HG03565 (cell line): Measurements from ENCODE around the gene VAPB.

ENCODE experiments used
- ATAC-seq: cut with Tn5 transposase; IDR thresholded peaks from one replicate; pipeline ENCODE4 v1.9.1; 2021; ENCODE audit warnings: mild to moderate bottlenecking, moderate library complexity; ENCODE audit not compliant: unreplicated experiment

VAPB gene

GRCh38 chr20:58458342-58459057 lies 69.5 kb downstream of the VAPB start:
- ATAC-seq = peak; percentile 94

GRCh38 chr20:58459058-58459750 lies 70.2 kb downstream of the VAPB start:
- peak; percentile 3 for ATAC-seq

GRCh38 chr20:58461104-58461503 lies 72.1 kb downstream of the VAPB start:
- ATAC-seq = no peak

- ATAC-seq = no peak
These were observed 72.9 kb downstream of the VAPB start for GRCh38 chr20:58461899-58462298.

GRCh38 chr20:58463256-58463655 lies 74.2 kb downstream of the VAPB start:
- no peak for ATAC-seq

GRCh38 chr20:58464838-58465237 lies 75.8 kb downstream of the VAPB start:
- no peak for ATAC-seq

- no peak for ATAC-seq
These were observed 77.2 kb downstream of the VAPB start for GRCh38 chr20:58466095-58466708.

- ATAC-seq = no peak
These were observed 77.9 kb downstream of the VAPB start for GRCh38 chr20:58466729-58467571.

- ATAC-seq = no peak
These were observed 78.8 kb downstream of the VAPB start for GRCh38 chr20:58467572-58468527.

- no peak for ATAC-seq
These were observed 80.6 kb downstream of the VAPB start for GRCh38 chr20:58469616-58470015.

GRCh38 chr20:58470336-58471192 lies 81.5 kb downstream of the VAPB start:
- ATAC-seq = no peak

- no peak for ATAC-seq
These were observed 82.5 kb downstream of the VAPB start for GRCh38 chr20:58471193-58472164.

- ATAC-seq = no peak
These were observed 83.4 kb downstream of the VAPB start for GRCh38 chr20:58472273-58473018.

GRCh38 chr20:58473453-58474425 lies 84.7 kb downstream of the VAPB start:
- no peak for ATAC-seq

- no peak for ATAC-seq
These were observed 86.4 kb downstream of the VAPB start for GRCh38 chr20:58475466-58475865.

- no peak for ATAC-seq
These were observed 89.2 kb downstream of the VAPB start for GRCh38 chr20:58478141-58478805.
